Pulmonary artery endothelial cell (primary cell): Measurements from ENCODE around the gene TGFBR2. TPM values are rescaled to one million over a fixed set of nuclear protein-coding genes. Genes with fewer than 3 reads are reported as not detected.

Experiments used
- DNase-seq: peaks from one replicate; pipeline ENCODE4 v3.0.0-alpha.2; 2011; ENCODE audit warnings: low read depth, low spot score
- total RNA-seq: library from RNA; depleted of rRNA; stranded (reverse); fragments of >200 nt; gene quantifications from 2 replicates; pipeline ENCODE4 v1.2.3, GENCODE V29; 2014

Gene TGFBR2
- total RNA-seq, 1 donor from 2014 or later: 379 TPM

DNA sequence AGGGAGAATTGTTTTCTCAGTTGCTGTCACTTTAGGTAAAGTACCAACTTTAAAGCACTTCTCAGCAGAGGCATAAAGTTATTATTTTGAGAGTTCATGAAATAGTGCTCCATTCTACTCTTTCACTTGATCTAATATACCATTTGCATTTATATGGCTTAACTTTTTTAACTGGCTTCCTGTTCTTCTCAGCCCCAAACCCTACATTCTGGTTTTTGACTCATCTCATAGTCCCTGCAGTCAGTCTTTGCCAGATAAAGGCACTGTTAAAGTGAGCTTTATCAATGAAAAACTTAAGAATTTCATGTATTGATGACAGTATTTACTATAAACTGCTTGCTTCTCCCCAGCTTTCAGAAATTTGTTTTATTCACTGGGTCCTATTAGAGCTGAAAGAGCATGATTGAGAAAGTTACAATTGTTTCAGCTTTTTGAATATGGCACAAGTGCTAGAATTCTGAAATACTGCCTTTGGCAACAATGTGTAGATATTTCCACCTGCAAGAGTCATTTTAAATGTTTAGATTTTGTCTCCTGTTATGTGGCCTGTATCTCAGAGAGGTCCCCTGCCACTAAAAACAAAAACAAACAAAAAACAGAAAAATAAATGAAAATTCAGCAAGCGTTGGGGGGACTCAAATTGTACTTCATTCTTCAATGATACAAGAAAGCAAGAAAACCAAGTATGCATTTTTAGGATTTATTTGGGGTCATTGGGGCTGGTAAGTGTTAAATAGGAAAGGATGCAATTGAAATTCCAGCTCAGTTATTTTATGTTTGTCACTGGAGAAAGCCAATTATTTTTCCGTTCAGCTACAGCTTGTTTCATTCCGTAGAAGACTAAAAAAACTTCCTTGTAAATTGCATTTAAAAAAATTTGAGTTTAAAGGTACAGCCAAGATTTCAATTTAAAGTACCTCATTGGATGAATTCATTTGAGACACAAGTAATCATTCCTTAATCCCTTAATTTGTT lies 28.6 kb downstream of the TGFBR2 start:
- no peak for DNase-seq

DNA sequence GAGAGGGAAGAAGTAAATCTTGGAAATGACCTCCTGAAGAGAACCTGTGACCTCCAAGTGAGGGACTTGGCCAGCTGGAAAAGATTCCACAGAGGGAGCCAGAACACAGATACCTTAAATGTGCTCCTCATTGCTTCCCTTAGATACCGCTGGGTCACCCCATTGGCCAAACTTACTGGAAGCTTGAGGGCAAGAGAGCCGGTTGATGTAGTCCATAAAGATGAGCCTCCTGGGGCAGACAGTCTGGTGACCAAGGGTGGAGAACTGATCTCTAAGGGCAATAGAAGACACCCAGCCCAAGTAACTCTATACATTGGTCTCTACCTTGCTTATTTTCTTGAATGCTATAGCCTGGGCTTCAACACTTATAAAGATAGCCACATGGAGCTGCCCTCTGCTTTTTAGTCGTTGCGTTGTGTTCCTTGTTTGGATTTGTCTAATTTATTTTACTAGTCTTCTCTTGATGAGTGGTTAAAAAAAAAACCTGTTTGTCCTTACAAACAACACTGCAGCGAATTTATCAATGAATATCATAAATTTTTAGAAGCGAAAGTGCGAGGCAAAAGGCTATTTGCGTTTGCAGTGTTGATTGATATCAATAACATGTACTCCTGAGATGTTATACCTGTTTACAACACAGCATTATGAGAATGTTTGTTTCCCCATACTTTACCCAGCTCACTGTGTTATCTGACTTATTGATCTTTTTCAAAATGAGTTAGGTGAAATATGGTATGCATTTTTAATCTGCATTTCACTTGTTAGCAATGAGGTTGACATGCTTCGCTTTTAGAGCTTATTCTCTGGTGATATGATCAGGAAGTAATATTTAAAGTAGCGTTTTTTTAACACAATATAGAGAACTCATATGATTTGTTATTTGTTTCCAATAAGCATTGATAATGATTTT lies 31.2 kb downstream of the TGFBR2 start:
- no peak for DNase-seq

DNA sequence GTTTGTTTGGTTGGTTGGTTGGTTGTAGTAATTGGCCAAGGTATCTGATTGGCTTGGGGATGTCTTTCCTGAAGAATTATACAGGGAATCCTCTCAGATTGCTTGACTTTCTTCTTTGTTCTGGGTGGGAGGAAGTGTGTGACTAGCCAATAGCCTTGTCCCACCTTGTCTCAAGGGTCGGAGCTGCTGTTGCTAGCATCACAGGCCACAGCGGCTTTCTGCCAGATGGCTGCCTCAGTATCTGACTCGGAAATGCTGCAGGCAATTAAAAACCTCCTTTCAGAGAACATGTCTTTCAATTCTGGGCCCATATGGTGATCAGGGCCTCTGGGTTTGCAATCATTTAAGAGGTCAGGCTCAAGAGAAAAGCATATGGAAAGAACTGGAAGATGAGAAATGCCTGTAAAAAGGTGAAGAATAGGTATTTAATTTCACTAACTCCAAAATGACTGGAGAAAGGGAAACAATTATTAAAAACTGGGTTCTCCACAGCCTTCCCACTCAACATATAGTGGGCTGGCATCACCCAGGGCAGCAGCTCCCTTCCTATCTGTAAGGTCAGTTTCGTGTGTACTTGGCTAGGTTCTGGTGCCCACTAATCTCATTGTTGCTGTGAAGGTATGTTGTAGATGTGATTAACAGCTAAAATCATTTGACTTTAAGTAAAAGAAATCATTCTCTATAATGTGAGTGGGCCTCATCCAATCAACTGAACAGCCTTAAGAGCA lies 32.4 kb downstream of the TGFBR2 start:
- no peak for DNase-seq

DNA sequence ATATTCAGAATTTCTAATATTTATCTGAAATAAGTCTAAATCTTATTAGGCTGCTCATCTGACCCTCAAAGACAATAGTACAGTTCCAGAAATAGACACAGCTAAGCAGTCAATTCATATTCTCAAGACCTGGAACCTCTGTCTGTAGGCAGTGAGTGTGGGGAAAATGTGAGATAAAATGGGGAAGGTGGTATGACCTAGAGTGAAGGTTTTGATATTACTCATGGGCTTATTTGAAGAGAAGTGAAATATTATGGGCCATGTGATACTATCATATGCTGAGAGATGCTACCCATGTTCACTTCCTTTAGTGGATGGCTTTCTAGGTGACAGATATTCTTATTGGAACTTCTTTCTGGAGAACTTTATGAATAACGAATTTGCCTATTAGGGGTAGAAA lies 33.5 kb downstream of the TGFBR2 start:
- DNase-seq: no peak

DNA sequence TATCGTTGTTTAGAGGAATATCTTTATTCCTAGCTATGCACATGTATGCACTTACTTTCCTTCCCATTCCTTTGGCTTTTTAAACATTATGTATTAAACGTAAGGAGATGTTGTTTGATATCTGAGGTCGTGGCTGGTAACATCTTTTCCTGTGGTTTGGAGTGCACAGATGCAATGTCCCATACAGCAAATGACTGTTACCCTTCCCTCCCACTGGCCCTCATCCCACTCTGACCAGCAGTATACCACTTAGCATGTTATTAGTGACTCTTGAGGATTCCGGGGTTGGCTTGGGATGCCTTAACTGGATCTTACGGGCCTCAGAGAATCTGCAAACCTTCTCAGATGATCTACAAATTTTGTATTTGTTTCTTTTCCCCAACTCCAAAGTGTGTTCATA lies 34.5 kb downstream of the TGFBR2 start:
- DNase-seq: no peak

DNA sequence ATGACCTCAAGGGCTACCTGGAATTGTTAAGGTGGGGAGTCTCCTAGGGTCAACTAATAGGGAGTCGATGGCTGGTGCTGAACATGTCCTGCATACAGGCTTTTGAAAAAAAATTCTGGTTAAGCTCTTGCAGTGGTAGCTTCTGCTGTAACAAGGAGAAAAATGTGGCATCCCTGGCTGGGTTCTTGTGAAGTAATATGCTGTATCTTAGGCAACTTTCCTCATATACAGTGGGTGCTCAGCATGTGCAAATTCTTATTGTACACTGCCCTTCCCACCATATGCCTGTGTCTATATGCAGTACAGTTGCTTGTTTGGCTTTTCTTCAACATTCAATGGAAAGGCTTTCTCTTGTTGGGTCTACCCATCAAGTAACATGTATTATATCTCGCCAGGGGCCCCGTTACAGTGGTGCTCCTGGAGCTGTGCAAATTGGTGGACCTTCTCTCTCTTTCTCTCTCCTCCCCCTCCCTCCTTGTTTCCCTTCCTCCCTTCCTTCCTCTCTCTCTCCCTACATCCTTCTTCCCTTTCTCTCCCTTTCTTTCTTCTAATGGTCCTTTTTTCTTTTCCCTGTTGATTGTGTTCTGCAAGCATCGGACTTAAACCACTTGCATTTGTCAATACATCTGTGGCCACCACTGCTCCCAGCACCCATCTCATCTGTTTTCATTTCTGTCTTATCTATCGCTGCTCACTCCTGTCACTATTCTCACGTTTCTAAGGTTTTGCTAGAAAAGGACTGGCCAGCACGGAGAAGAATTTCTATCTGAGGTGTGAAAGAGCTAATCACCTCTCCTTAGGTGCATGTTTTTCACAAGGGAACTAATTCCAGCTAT lies 35.2 kb downstream of the TGFBR2 start:
- DNase-seq: no peak

DNA sequence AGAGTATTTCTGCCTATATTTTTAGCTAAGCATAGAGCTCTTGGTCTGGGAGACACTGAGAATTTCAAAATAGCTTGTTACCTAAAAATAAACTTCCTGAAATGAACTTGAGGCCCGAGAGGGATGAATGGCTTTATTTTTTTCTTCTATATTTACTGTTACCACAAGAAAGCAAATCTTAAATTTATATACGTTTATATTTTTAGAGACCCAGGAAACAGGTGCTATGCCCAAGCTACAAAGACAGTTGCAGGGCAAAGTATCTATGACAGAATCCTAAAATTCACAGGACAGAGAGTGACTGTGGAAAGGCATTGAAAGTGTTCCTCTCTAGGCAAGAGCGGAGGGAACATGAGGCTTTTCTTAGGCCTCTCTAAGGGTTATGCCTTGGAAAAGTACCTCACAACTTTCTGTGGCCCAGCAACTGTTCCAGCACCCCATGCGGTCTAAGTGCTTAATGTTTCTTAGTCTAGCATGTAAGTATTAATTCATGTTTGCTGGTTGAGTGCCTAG lies 36.5 kb downstream of the TGFBR2 start:
- no peak for DNase-seq

DNA sequence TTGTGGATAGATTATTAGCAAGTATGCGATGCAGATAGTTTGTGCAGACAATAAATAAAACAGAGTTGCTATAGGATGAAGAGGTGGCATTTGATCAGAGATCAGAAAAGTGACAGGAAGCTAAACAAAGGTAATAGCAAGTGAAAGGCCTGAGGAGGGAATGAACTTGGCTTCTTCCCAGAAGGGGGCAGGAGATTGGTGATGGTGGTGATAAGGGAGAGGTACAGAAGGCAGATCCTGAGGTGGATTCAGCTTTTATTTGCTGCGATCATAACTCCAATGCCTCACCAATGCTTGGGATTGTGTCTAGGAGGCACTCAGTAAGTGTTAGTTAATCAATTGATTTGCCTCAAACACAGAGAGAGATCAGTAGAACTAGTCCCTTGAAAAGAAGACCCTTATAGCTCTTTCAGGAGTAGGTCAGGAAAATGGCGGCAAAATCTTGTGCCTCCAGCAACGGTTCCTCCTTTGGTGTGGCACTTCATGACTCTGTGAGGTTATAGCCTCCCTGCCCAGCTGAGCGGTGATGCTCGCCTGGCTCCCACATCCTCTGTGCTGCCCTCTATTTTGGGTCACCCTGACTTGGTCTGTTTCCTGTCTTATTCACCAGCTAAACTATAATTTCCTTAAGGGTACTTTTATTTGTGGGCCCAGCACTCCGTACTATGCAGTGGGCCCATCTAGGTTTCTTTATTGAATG lies 37.5 kb downstream of the TGFBR2 start:
- no peak for DNase-seq

DNA sequence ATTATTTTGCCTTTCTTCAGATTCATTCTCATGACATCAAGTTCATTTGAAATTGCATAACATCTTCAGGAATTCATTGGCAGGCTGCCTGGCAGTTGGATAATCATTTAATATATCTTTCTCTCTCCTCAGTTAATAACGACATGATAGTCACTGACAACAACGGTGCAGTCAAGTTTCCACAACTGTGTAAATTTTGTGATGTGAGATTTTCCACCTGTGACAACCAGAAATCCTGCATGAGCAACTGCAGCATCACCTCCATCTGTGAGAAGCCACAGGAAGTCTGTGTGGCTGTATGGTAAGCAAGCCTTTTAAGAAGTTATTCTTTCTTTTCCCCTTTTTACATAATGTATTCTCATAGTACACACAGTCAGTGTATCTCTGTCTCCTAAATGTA lies 38.2 kb downstream of the TGFBR2 start:
- DNase-seq: no peak

DNA sequence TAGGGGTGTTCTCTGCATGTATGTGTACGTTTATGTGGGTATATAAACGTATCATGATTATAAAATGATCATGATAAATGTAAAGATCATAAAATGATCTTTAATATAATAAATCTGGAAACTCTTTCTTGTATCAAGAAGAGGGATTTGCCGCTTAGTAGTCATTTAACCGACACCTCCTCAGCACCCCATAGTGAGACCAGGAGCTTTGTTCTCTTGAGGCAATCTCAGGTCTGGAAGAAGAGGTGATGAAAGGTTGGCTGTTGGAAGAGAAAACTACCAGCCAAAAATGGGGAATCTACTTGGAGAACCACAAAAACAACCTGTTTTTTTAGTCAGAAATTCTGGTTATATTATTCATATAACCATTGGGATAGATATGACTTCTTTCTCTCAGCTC lies 38.7 kb downstream of the TGFBR2 start:
- DNase-seq: no peak

DNA sequence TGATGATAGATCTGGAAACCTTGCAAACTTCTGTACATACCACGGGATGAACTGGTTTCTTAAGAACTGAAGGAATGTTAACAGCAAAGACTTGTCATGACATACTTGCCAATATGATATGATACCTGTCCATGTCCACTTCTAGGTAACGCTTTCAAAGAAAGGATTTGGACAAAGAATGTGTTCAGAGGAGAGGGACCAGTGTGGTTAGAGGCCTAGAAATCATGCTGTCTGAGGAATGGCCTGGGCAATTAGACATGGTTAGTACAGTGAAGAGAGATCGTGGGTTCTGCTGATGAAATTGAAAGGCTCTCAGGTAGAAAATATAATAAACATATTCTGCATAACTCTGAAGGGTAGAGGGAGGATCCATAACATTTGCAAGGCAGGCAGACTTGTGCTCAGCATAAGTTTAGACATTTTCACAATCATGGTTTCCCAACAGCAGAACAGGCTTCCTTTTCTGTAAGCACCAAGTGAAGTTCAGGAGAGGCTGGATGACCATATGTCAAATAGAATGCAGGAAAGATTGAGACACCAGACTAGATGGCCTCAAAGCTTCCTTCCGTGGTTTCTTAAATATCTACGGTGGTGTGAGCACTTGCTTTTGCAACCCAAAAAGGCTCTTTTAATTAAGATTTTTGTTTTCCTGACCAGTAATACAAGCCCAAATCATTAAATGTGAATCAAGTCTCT lies 39.9 kb downstream of the TGFBR2 start:
- no peak for DNase-seq

DNA sequence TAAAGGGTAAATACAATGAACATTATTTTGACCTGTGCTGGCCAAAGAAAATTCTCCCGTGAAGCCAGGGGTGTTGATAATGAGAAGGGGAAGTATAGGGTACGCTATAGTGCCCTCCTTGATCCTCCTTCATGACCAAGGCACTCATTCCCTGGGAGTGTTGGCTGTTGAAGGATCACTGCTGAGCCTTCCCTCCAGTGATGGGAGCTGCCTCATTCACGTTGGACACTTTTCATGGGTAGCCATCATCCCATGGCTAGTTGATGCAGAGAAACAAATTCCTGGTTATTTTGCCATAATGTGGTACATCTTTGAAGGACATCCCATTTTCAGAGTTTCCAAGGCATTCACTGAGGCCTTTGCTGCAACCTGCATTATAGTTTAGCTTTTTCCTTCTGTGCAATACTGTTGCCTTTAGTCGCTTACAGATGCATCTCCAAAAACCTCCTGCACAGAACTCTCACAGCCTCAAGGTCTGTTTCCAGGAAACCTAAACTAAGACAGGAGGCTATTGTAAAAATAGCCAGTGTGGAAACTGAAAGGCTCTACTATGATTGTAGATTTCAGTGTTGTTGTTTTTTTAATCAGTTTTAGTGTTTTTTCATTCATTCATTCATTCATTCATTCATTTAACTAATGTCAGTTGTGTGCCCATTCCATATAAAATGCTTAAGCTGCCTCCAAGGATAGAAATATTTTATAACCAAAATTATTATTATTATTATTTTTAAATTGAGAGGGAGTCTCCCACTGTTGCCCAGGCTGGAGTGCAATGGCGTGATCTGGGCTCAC lies 40.8 kb downstream of the TGFBR2 start:
- DNase-seq: no peak

DNA sequence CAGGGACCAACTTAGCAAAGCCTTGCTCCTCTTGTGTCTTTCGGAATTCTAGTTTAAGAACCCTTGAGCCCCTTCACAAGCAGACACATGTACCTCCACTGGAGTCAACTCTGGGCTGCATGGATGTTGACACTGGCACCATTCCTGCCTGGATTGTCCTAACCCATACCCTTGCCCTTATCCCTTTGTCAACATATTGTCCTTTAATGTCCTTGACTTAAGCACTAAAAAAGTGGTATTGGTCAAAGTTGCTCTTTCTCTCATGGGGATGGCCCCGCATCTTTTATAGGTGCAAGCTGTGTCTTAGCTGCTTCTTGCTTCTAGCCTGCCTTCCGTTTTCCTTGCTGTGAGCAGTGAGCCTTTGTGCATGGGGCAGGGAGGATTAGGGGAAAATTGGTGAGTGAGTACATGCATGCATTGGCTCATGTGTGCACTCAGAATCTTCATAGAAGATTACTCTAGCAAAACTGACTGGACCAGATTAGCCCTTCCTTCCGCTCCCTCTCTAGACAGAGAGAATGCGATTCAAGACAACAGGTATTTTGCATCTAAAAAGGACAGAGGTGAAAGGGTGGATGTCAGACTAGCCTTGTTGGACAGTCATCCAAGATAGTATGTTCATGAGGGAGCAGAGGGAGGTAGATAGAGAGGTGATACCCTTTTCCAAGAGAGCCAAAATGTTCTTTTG lies 42.4 kb downstream of the TGFBR2 start:
- DNase-seq: no peak

DNA sequence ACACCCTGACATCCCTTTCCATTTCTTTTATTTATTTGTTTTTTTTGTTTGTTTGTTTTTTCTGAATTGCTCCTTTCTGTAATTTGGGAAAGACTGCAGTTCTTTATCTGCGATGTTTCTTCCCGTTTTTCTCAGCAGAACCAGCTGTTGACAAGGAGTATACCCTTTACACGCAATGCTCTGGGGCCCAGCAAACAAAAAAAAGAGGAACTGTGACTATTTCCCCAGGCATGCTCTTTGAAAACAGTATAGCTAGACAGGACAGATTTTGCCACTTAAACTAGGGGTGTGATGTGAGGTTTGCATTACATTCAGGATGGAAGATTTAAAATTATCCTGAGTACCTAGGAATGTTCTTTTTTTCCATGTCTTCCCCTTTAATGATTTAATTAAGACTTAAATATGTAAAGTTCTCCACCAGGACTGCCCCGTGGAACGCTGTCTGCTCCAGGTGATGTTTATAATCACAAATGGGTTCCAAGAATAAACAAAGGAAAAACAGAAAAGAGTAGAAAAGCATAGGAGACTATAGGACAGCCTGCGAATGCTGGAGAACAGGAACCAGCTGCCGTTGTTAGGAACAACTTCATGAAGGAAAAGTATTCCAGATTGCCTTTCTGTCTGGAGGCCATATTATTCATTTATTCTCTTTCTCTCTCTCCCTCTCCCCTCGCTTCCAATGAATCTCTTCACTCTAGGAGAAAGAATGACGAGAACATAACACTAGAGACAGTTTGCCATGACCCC lies 43.3 kb downstream of the TGFBR2 start:
- no peak for DNase-seq

DNA sequence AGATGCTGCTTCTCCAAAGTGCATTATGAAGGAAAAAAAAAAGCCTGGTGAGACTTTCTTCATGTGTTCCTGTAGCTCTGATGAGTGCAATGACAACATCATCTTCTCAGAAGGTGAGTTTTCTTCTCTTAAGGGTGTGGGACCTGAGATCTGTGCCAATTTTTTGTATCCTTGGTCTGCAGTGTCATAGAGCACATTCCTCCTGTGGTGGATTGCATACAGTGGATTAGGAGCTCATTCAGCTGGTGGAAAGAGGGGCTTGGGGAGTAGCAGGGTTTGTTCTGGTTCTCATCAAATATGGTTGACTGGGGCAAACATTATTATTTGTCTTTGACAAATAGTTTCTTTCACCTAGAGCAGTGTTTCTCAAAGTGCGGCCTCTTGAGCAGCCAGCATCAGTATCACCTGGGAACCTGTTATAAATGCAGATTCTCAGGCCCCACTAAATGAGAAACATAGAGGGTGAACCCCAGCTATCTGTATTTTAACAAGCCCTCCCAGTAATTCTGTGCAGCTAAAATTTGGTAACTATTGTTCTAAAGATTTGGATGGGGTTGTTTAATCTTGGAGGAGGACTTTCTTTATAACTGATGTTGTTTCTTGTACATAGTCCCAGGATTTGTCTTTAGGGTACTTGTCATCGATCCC lies 44.1 kb downstream of the TGFBR2 start:
- DNase-seq: no peak

DNA sequence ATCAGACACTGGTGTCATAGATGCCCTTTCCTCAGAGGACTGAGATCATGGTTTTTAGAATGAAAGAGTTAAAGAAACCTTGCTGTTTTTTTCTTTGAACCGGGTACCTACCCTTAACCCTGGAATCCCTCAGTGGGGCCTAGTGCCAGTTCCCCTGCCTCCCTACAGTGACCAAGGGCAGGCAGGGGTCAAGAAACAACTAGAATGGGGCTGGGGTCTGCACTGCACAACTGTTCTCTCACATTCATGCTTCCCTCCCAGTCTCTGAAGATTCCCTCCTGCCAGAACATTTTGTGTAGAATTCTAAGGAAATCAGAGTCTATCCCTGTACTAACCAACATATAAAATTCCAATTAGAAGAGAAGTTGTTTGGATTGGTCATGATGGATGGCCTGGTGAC lies 47.9 kb downstream of the TGFBR2 start:
- no peak for DNase-seq
